K562 (cell line): ENCODE results near the gene CIB2. TPM values are rescaled to one million over a fixed set of nuclear protein-coding genes. Genes with fewer than 3 reads are reported as not detected.

Experiments
- CBX1 ChIP-seq: sonication (generic); IDR thresholded peaks from 2 replicates; pipeline ENCODE4 v1.6.1; 2016; ENCODE audit warnings: antibody characterized with exemption, low read depth, mild to moderate bottlenecking
- CBX2 ChIP-seq: fragments of 200-600 bp; sonication (generic); IDR thresholded peaks from one replicate; pipeline ENCODE4 v1.6.1; 2012; ENCODE audit warnings: mild to moderate bottlenecking, low read length, inconsistent platforms; ENCODE audit not compliant: insufficient read depth, poor library complexity, severe bottlenecking
- CHD1 ChIP-seq: fragments of 200-600 bp; sonication (generic); IDR thresholded peaks from one replicate; pipeline ENCODE4 v1.6.1; 2012; ENCODE audit warnings: mild to moderate bottlenecking, moderate library complexity, low read length, inconsistent platforms
- DIDO1 ChIP-seq: fragments of 450-650 bp; IDR thresholded peaks from 2 replicates; pipeline ENCODE4 v1.6.1; 2016; ENCODE audit warnings: low read depth, missing biosample characterization, missing genetic modification characterization
- E2F8 ChIP-seq: fragments of 450-650 bp; IDR thresholded peaks from 2 replicates; pipeline ENCODE4 v1.7.1; 2018; ENCODE audit warnings: mild to moderate bottlenecking, low read depth; ENCODE audit not compliant: partially characterized antibody
- KDM1A ChIP-seq, 2 experiments: fragments of 450-650 bp; IDR thresholded peaks; 2 replicates each; pipeline ENCODE4 v1.6.1; 2016; ENCODE audit warnings: mild to moderate bottlenecking in 2 of 2
- NRF1 ChIP-seq, 2 experiments: fragments of 450-650 bp; IDR thresholded peaks in 1 of 2; conservative IDR thresholded peaks in 1 of 2; 2 replicates each; pipeline ENCODE4 v1.6.1; 2014; ENCODE audit warnings: mild to moderate bottlenecking in 2 of 2
- OTX1 ChIP-seq: fragments of 450-650 bp; formaldehyde crosslinking; IDR thresholded peaks from 2 replicates; pipeline ENCODE4 v1.4.0; 2022; ENCODE audit warnings: mild to moderate bottlenecking
- PATZ1 ChIP-seq: fragments of 250-450 bp; sonication (Bioruptor Pico); IDR thresholded peaks from 2 replicates; pipeline ENCODE4 v1.5.0; 2020; ENCODE audit warnings: mild to moderate bottlenecking, borderline replicate concordance
- POLR2G ChIP-seq: fragments of 200-400 bp; formaldehyde crosslinking; IDR thresholded peaks from 2 replicates; pipeline ENCODE4 v1.6.1; 2017; ENCODE audit warnings: low read depth, mild to moderate bottlenecking, antibody characterized with exemption, low read length, moderate library complexity
- POLR3A ChIP-seq: IDR thresholded peaks from 2 replicates; pipeline ENCODE4 v1.6.1; 2011; ENCODE audit warnings: borderline replicate concordance, mild to moderate bottlenecking, moderate library complexity; ENCODE audit not compliant: insufficient read length, insufficient read depth; ENCODE audit errors: extremely low read depth
- RBM22 ChIP-seq: fragments of 200-400 bp; formaldehyde crosslinking; IDR thresholded peaks from 2 replicates; pipeline ENCODE4 v1.6.1; 2018; ENCODE audit warnings: low read length, low read depth; ENCODE audit not compliant: poor library complexity, severe bottlenecking
- SIN3A ChIP-seq, 2 experiments: fragments of 150-350 bp in 1 of 2; IDR thresholded peaks; 2 replicates each; pipeline ENCODE4 v1.6.1; 2011 to 2016; ENCODE audit warnings: borderline replicate concordance in 2 of 2, low read depth in 2 of 2, low read length in 2 of 2, mild to moderate bottlenecking in 2 of 2, moderate library complexity in 2 of 2; ENCODE audit not compliant: control insufficient read depth in 1 of 2
- UBTF ChIP-seq, 2 experiments: IDR thresholded peaks; 2 replicates each; pipeline ENCODE4 v1.6.1; 2012; ENCODE audit warnings: improper control_type of control experiment in 2 of 2, low read depth in 2 of 2, low read length in 2 of 2, borderline replicate concordance in 1 of 2
- ZNF57 ChIP-seq: fragments of 450-650 bp; formaldehyde crosslinking; IDR thresholded peaks from 2 replicates; pipeline ENCODE4 v1.4.0; 2020; ENCODE audit warnings: mild to moderate bottlenecking, moderate library complexity
- ZNF639 ChIP-seq, 2 experiments: fragments of 200-800 bp in 1 of 2; sonication (Bioruptor generic) in 1 of 2; sonication (generic) in 1 of 2; formaldehyde crosslinking in 1 of 2; IDR thresholded peaks in 1 of 2; conservative IDR thresholded peaks in 1 of 2; 2 replicates each; pipeline versions ENCODE4 v1.5.0 to v1.6.1; 2016 to 2020; ENCODE audit warnings: missing compliant biosample characterization in 1 of 2, missing genetic modification characterization in 1 of 2, missing genetic modification reagents in 1 of 2
- ZSCAN29 ChIP-seq: fragments of 450-650 bp; IDR thresholded peaks from 2 replicates; pipeline ENCODE4 v1.6.1; 2017
- polyA plus RNA-seq, 8 experiments: library from polyadenylated mRNA; depleted of rRNA in 4 of 8; stranded (reverse) in 5 of 8; unstranded in 3 of 8; fragments of >200 nt; fragmentation: Nextera tagmentation in 2 of 8; fragmentation: Illumina TruSeq in 1 of 8; extraction: Ambion mirVana in 2 of 8; extraction: Trizol in 1 of 8; gene quantifications; 2 replicates each; pipeline versions ENCODE4 v1.2.1 to v1.2.3, GENCODE V29; 2011 to 2014; ENCODE audit warnings: inconsistent platforms in 1 of 8, missing spikeins in 1 of 8
- total RNA-seq, 7 experiments: library from RNA; depleted of rRNA in 6 of 7; stranded (reverse); fragments of >200 nt in 6 of 7; fragmentation: Illumina TruSeq in 2 of 7; extraction: Trizol in 2 of 7; gene quantifications; 2 replicates each; pipeline versions ENCODE4 v1.2.1 to v1.2.3, GENCODE V29; 2011 to 2021; ENCODE audit warnings: low replicate concordance in 1 of 7

Gene CIB2
- total and polyA plus RNA-seq, 9 of the 15 experiments (the other 6 are each of a cell fraction or from before 2014, with no cell fraction given): 1.5 to 37.4 (median 19.4) TPM

- TF ChIP-seq SIN3A (IDR thresholded peaks at IDR 0.05; ENCODE audit: borderline replicate concordance in 2 of 2, control insufficient read depth in 1 of 2, low read depth in 2 of 2, low read length in 2 of 2): peak in 1 of 2 experiments; percentile 30; a peak in 1 of 4 replicates
- no peak for TF ChIP-seq CBX2
- TF ChIP-seq CBX1: no peak; the same call in 1 of the 2 replicates
- TF ChIP-seq ZNF57 (CRISPR knock-in tag): no peak
- TF ChIP-seq POLR3A: no peak
- TF ChIP-seq E2F8: peak; percentile 48
- peak; percentile 39 for TF ChIP-seq RBM22
- peak in 1 of 2 experiments; percentile 90; a peak in 2 of 4 replicates for TF ChIP-seq ZNF639 (CRISPR knock-in tag; conservative IDR thresholded peaks at IDR 0.05 in 1 of 2, IDR thresholded peaks at IDR 0.05 in 1 of 2)
- no peak for TF ChIP-seq PATZ1 (CRISPR knock-in tag)
- no peak for TF ChIP-seq DIDO1 (tag)
- TF ChIP-seq UBTF (IDR thresholded peaks at IDR 0.05; ENCODE audit: borderline replicate concordance in 1 of 2, low read depth in 2 of 2, low read length in 2 of 2): peak in 1 of 2 experiments; percentile 84; a peak in 2 of 4 replicates
- no peak for TF ChIP-seq KDM1A (IDR thresholded peaks at IDR 0.05)
- TF ChIP-seq POLR2G: peak; percentile 89
- no peak for TF ChIP-seq ZSCAN29
- TF ChIP-seq NRF1 (conservative IDR thresholded peaks at IDR 0.05 in 1 of 2, IDR thresholded peaks at IDR 0.05 in 1 of 2): no peak; a peak in 1 of 4 replicates
- TF ChIP-seq OTX1 (CRISPR knock-in tag): 0 out of 2 replicates have a peak, but pooled peaks have one; percentile 41
- peak; percentile 75 for TF ChIP-seq CHD1
Observed at GRCh38 chr15:78131295-78132061, at the start of gene CIB2 (continued).
